OCI-LY7 (cell line): Measurements from ENCODE around the gene GTF2H1. TPM values are rescaled to one million over a fixed set of nuclear protein-coding genes. Genes with fewer than 3 reads are reported as not detected.
"Not testable (repeated sequence)": the region's sequence is repeated elsewhere in the genome, so short reads cannot be mapped to it uniquely, and the experiment has no call there.

Experiments used
- BruUV-seq: library from RNA; stranded (reverse); fragments of 400-500 nt; replicated peaks from 2 replicates; lab custom pipeline; 2021; lab: Mats Ljungman, UMichigan
- CTCF ChIA-PET: fragments of 300-600 bp; sonication (Branson Sonifier 250); formaldehyde crosslinking; loops from one replicate; lab custom pipeline; 2022; ENCODE audit warnings: antibody characterized with exemption; ENCODE audit not compliant: unreplicated experiment; lab: Charles Lee
- POLR2A ChIA-PET: fragments of 300-600 bp; sonication (Branson Sonifier 250); formaldehyde crosslinking; loops from one replicate; lab custom pipeline; 2022; ENCODE audit warnings: antibody characterized with exemption; lab: Charles Lee
- DNase-seq: peaks from one replicate; pipeline ENCODE4 v3.0.0-alpha.2; 2015; ENCODE audit warnings: low spot score
- H2AFZ ChIP-seq: fragments of 200-600 bp; sonication (generic), shearing (Covaris generic); 2 replicates; pipeline ENCODE4 v1.6.1; 2014; ENCODE audit warnings: mild to moderate bottlenecking, antibody characterized with exemption, low read length, moderate library complexity
- H3K27ac ChIP-seq: fragments of 200-600 bp; sonication (generic); 2 replicates; pipeline ENCODE4 v1.5.1; 2014; ENCODE audit warnings: mixed run types, low read depth, mild to moderate bottlenecking, moderate library complexity, low read length, inconsistent platforms; ENCODE audit not compliant: poor library complexity, severe bottlenecking
- H3K36me3 ChIP-seq: fragments of 200-600 bp; sonication (generic); 2 replicates; pipeline ENCODE4 v1.6.1; 2014; ENCODE audit warnings: mild to moderate bottlenecking, antibody characterized with exemption, low read length, moderate library complexity, mixed read lengths; ENCODE audit not compliant: insufficient read depth
- H3K4me1 ChIP-seq: fragments of 200-600 bp; sonication (generic); 2 replicates; pipeline ENCODE4 v1.5.1; 2014; ENCODE audit warnings: mild to moderate bottlenecking, low read length; ENCODE audit not compliant: insufficient read depth, poor library complexity, severe bottlenecking
- H3K4me2 ChIP-seq: fragments of 200-600 bp; sonication (generic); 2 replicates; pipeline ENCODE4 v1.6.1; 2014; ENCODE audit warnings: mild to moderate bottlenecking, low read length
- H3K4me3 ChIP-seq: fragments of 200-600 bp; sonication (generic); 2 replicates; pipeline ENCODE4 v1.5.1; 2014; ENCODE audit warnings: mild to moderate bottlenecking, low read depth, low read length; ENCODE audit not compliant: poor library complexity, severe bottlenecking
- H3K79me2 ChIP-seq: fragments of 200-600 bp; sonication (generic); 2 replicates; pipeline ENCODE4 v1.6.1; 2016; ENCODE audit warnings: low read depth, mild to moderate bottlenecking, low read length, moderate library complexity, mixed read lengths; ENCODE audit not compliant: insufficient read depth
- H3K9me2 ChIP-seq: fragments of 200-600 bp; sonication (generic); 2 replicates; pipeline ENCODE4 v1.6.1; 2016; ENCODE audit warnings: mild to moderate bottlenecking, low read length, mixed read lengths; ENCODE audit not compliant: insufficient read depth
- H3K9me3 ChIP-seq: fragments of 200-600 bp; sonication (generic); 2 replicates; pipeline ENCODE4 v1.6.1; 2014; ENCODE audit warnings: mild to moderate bottlenecking, mixed run types, low read length, mixed read lengths
- H4K20me1 ChIP-seq: fragments of 200-600 bp; sonication (generic); 2 replicates; pipeline ENCODE4 v1.6.1; 2014; ENCODE audit warnings: mild to moderate bottlenecking, antibody characterized with exemption, low read length, moderate library complexity, mixed read lengths; ENCODE audit not compliant: insufficient read depth
- CTCF ChIP-seq: fragments of 200-600 bp; sonication (generic); conservative IDR thresholded peaks from 2 replicates; pipeline ENCODE4 v1.5.1; 2014; ENCODE audit warnings: mild to moderate bottlenecking, antibody characterized with exemption, low read length, moderate library complexity, mixed read lengths
- EZH2phosphoT487 ChIP-seq: fragments of 200-600 bp; sonication (generic); IDR thresholded peaks from 2 replicates; pipeline ENCODE4 v1.6.1; 2018; ENCODE audit warnings: low read depth, borderline replicate concordance, mild to moderate bottlenecking, mixed run types, antibody characterized with exemption, low read length, moderate library complexity, mixed read lengths
- intact Hi-C: fragments of 100-400 bp; cut with micrococcal nuclease; formaldehyde crosslinking; loops from one replicate; pipeline ENCODE4 v1.10.0; 2022; ENCODE audit not compliant: unreplicated experiment
- total RNA-seq, 2 experiments: library from RNA; depleted of rRNA in 1 of 2; stranded (reverse); fragments of >200 nt in 1 of 2; shearing (Covaris generic) in 1 of 2; gene quantifications; 2 replicates each; pipeline ENCODE4 v1.2.3, GENCODE V29; 2014 to 2022

Gene GTF2H1
- total RNA-seq, 2 experiments from 2014 or later, result 48.0 to 62.1 TPM

- Histone ChIP-seq H3K9me2 (no peaks in the 10 kb centered on the region), H3K4me3 (no peak overlapping the region), H3K27ac (no peak overlapping the region), H3K9me3 (no peaks in the 10 kb centered on the region), H3K4me2 (no peak overlapping the region), H4K20me1 (peaks cover 26% of the 10 kb centered on the region), H3K36me3 (peaks cover 97% of the 10 kb centered on the region), H3K79me2 (peaks cover 46% of the 10 kb centered on the region; the same call in 1 of the 2 replicates), H3K4me1 (no peaks in the 10 kb centered on the region), H2AFZ (no peak overlapping the region)
- intact Hi-C loops, result no loop called here
- no peak for DNase-seq
- TF ChIP-seq CTCF (no peak), EZH2phosphoT487 (no peak)
- ChIA-PET POLR2A (interaction anchor here (1.0 to 4.0 kb wide), 2 partner anchors 9 to 288 kb away, joined by 7 to 19 read pairs; partner anchors contain the start of gene LDHA), CTCF (no interaction called here)
- BruUV-seq, result no TSS peak
Observed at GRCh38 chr11:18404062-18404461, 81.7 kb downstream of the GTF2H1 start.

- H3K27ac ChIP-seq, DNase-seq: not testable (repeated sequence)
Observed at GRCh38 chr11:18407400-18407799, 85.0 kb downstream of the GTF2H1 start.

DNA sequence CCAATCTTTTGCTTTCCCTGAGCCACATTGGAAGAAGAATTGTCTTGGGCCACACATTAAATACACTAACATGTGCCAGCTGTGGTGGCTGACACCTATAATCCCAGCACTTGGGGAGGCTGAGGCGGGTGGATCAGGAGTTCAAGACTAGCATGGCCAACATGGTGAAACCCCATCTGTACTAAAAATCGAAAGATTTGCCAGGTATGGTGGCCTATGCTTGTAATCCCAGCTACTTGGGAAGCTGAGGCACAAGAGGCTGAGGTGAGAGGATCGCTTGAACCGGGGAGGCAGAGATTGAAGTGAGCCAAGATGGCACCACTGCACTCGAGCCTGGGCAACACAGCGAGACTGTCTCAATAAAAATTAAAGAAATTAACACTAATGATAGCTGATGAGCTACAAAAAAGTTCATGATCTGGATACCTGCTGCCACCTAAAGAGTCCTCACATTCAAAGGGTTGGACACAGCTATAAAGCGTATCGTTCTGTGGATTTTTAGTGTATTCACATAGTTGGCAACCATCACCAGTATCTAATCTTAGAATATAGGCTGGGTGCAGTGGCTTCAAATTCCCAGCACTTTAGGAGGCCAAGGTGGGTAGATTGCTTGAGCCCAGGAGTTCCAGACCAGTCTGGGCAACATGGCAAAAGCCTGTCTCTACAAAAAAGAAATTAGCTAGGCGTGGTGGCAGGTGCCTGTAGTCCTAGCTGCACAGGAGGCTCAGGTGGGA, 86.4 kb downstream of the GTF2H1 start:
- peaks cover 6% of the 10 kb centered on the region; the same call in 1 of the 2 replicates for H3K79me2 ChIP-seq
- ChIA-PET CTCF (no interaction called here), POLR2A (interaction anchor here (0.6 to 1.3 kb wide), 2 partner anchors 13 to 146 kb away, joined by 3 to 5 read pairs; no protein-coding TSS in a partner anchor)
- no peak overlapping the region for H3K27ac ChIP-seq
- peak; percentile 13 for DNase-seq
- no TSS peak for BruUV-seq
- H2AFZ ChIP-seq, result no peak overlapping the region
- no peaks in the 10 kb centered on the region for H3K9me2 ChIP-seq
- intact Hi-C loops, result no loop called here
- H3K4me2 ChIP-seq, result no peak overlapping the region
- TF ChIP-seq CTCF, result no peak
- TF ChIP-seq EZH2phosphoT487, result no peak
- no peaks in the 10 kb centered on the region for H4K20me1 ChIP-seq
- no peak overlapping the region for H3K4me3 ChIP-seq
- H3K9me3 ChIP-seq, result no peaks in the 10 kb centered on the region
- no peaks in the 10 kb centered on the region for H3K4me1 ChIP-seq
- H3K36me3 ChIP-seq, result peaks cover 59% of the 10 kb centered on the region

More at GRCh38 chr11:18407400-18407799, 85.0 kb downstream of the GTF2H1 start:
- H3K9me2 ChIP-seq, H3K4me2 ChIP-seq, H3K4me1 ChIP-seq, CTCF ChIA-PET, H2AFZ ChIP-seq, intact Hi-C loops, H3K9me3 ChIP-seq, H3K4me3 ChIP-seq: not testable (repeated sequence)
- POLR2A ChIA-PET, result interaction anchor here (0.6 to 4.0 kb wide), 4 partner anchors 10 to 15 kb away, joined by 3 to 19 read pairs (median 4); partner anchors contain the start of gene LDHA
- peaks cover 72% of the 10 kb centered on the region for H3K36me3 ChIP-seq
- peaks cover 11% of the 10 kb centered on the region for H4K20me1 ChIP-seq
- peaks cover 20% of the 10 kb centered on the region; the same call in 1 of the 2 replicates for H3K79me2 ChIP-seq
- TSS peak; percentile 99 for BruUV-seq
